ENCODE measurements around the gene DNAH8. TPM values are rescaled to one million over a fixed set of nuclear protein-coding genes. Genes with fewer than 3 reads are reported as not detected.
A peak's percentile ranks its signal among the peaks of the same experiment; 100 is the strongest.

The DNAH8 gene
- total RNA-seq, 1 experiment from 2014 or later = 0.05 TPM

GRCh38 chr6:39021779-39022178, 306.7 kb downstream of the DNAH8 start:
- Mint-ChIP-seq H3K9me3 (ENCODE audit: low read depth, unreplicated experiment) (no peaks in the 10 kb centered on the region), H3K4me1 (ENCODE audit: low read depth, unreplicated experiment) (no peaks in the 10 kb centered on the region), H3K4me3 (ENCODE audit: low read depth, unreplicated experiment) (no peak overlapping the region), H3K27ac (ENCODE audit: unreplicated experiment) (no peak overlapping the region), H3K36me3 (ENCODE audit: insufficient read depth, unreplicated experiment) (no peaks in the 10 kb centered on the region), H3K27me3 (ENCODE audit: unreplicated experiment) (peaks cover 31% of the 10 kb centered on the region)
- BruUV-seq (replicated peaks) = no TSS peak
- no peak for TF ChIP-seq CTCF (IDR thresholded peaks at IDR 0.05; ENCODE audit: unreplicated experiment)
- intact Hi-C loops (cut with micrococcal nuclease; ENCODE audit: unreplicated experiment) = no loop called here
- DNase-seq = no peak
- CTCF ChIA-PET = interaction anchor here (0.6 kb wide), 1 partner anchor 14 kb away, joined by 3 read pairs; no protein-coding TSS in a partner anchor

- CTCF ChIA-PET = interaction anchor here (0.7 to 1.8 kb wide), 5 partner anchors 14 to 276 kb away, joined by 3 to 6 read pairs (median 4); no protein-coding TSS in a partner anchor
Measured at GRCh38 chr6:39026175-39026574, 311.1 kb downstream of the DNAH8 start.

GRCh38 chr6:39029156-39030011, 314.3 kb downstream of the DNAH8 start:
- TF ChIP-seq CTCF (IDR thresholded peaks at IDR 0.05; ENCODE audit: unreplicated experiment) = peak; percentile 82
- no peak overlapping the region for H3K4me3 Mint-ChIP-seq (ENCODE audit: low read depth, unreplicated experiment)

More at GRCh38 chr6:39026175-39026574, 311.1 kb downstream of the DNAH8 start:
- Mint-ChIP-seq H3K4me1 (ENCODE audit: low read depth, unreplicated experiment) (no peaks in the 10 kb centered on the region), H3K9me3 (ENCODE audit: low read depth, unreplicated experiment) (no peaks in the 10 kb centered on the region), H3K27me3 (ENCODE audit: unreplicated experiment) (peaks cover 68% of the 10 kb centered on the region), H3K4me3 (ENCODE audit: low read depth, unreplicated experiment) (no peak overlapping the region), H3K27ac (ENCODE audit: unreplicated experiment) (no peak overlapping the region), H3K36me3 (ENCODE audit: insufficient read depth, unreplicated experiment) (no peaks in the 10 kb centered on the region)
- DNase-seq = no peak
- BruUV-seq (replicated peaks) = no TSS peak
- TF ChIP-seq CTCF (IDR thresholded peaks at IDR 0.05; ENCODE audit: unreplicated experiment) = no peak
- intact Hi-C loops (cut with micrococcal nuclease; ENCODE audit: unreplicated experiment) = no loop called here

GRCh38 chr6:39035681-39036080, 320.6 kb downstream of the DNAH8 start:
- no peak for DNase-seq
- Mint-ChIP-seq H3K4me3 (ENCODE audit: low read depth, unreplicated experiment) (no peak overlapping the region), H3K36me3 (ENCODE audit: insufficient read depth, unreplicated experiment) (no peaks in the 10 kb centered on the region), H3K4me1 (ENCODE audit: low read depth, unreplicated experiment) (peaks cover 7% of the 10 kb centered on the region), H3K9me3 (ENCODE audit: low read depth, unreplicated experiment) (no peaks in the 10 kb centered on the region), H3K27ac (ENCODE audit: unreplicated experiment) (no peak overlapping the region), H3K27me3 (ENCODE audit: unreplicated experiment) (peaks cover 92% of the 10 kb centered on the region)
- CTCF ChIA-PET = interaction anchor here (0.6 kb wide), 1 partner anchor 13 kb away, joined by 3 read pairs; no protein-coding TSS in a partner anchor
- intact Hi-C loops (cut with micrococcal nuclease; ENCODE audit: unreplicated experiment) = loop anchor here (5.0 kb wide), 1 partner anchor 62 kb away; no protein-coding TSS in a partner anchor
- no peak for TF ChIP-seq CTCF (IDR thresholded peaks at IDR 0.05; ENCODE audit: unreplicated experiment)
- no TSS peak for BruUV-seq (replicated peaks)

More at GRCh38 chr6:39029156-39030011, 314.3 kb downstream of the DNAH8 start:
- Mint-ChIP-seq H3K36me3 (ENCODE audit: insufficient read depth, unreplicated experiment) (no peaks in the 10 kb centered on the region), H3K4me1 (ENCODE audit: low read depth, unreplicated experiment) (no peaks in the 10 kb centered on the region), H3K9me3 (ENCODE audit: low read depth, unreplicated experiment) (no peaks in the 10 kb centered on the region), H3K27ac (ENCODE audit: unreplicated experiment) (no peak overlapping the region), H3K27me3 (ENCODE audit: unreplicated experiment) (peaks cover 90% of the 10 kb centered on the region)
- peak; percentile 81 for DNase-seq
- intact Hi-C loops (cut with micrococcal nuclease; ENCODE audit: unreplicated experiment) = no loop called here
- CTCF ChIA-PET = interaction anchor here (1.0 kb wide), 1 partner anchor 161 kb away, joined by 3 read pairs; no protein-coding TSS in a partner anchor
- BruUV-seq (replicated peaks) = no TSS peak
